Measurements from ENCODE around the gene VPREB3. TPM values are rescaled to one million over a fixed set of nuclear protein-coding genes. Genes with fewer than 3 reads are reported as not detected.

Gene VPREB3
- total RNA-seq, 1 donor from 2014 or later: not detected

- no peak overlapping the region for H3K4me3 ChIP-seq (ENCODE audit: low read depth, low read length)
- DNase-seq (ENCODE audit: low read depth): no peak
- TF ChIP-seq CTCF (conservative IDR thresholded peaks at IDR 0.05; ENCODE audit: low read depth, low read length): no peak
Observed at GRCh38 chr22:23763579-23763945, 9.3 kb upstream of the VPREB3 start.

GRCh38 chr22:23762842-23763578 lies 8.8 kb upstream of the VPREB3 start, which contains the start of gene C22orf15:
Gene C22orf15 (plus strand): TSS chr22:23762990. CDS start chr22:23763307, 317 bp downstream.
- H3K4me3 ChIP-seq (ENCODE audit: low read depth, low read length): no peak within 1 kb of the TSS
- no peak for TF ChIP-seq CTCF (conservative IDR thresholded peaks at IDR 0.05; ENCODE audit: low read depth, low read length)
- no peak for DNase-seq (ENCODE audit: low read depth)

- no peak for TF ChIP-seq CTCF (conservative IDR thresholded peaks at IDR 0.05; ENCODE audit: low read depth, low read length)
- H3K4me3 ChIP-seq (ENCODE audit: low read depth, low read length): no peak overlapping the region
- DNase-seq (ENCODE audit: low read depth): no peak
Observed at GRCh38 chr22:23760056-23760455, 5.8 kb upstream of the VPREB3 start.

GRCh38 chr22:23759566-23759965 lies 5.3 kb upstream of the VPREB3 start:
- no peak overlapping the region for H3K4me3 ChIP-seq (ENCODE audit: low read depth, low read length)
- DNase-seq (ENCODE audit: low read depth): no peak
- no peak for TF ChIP-seq CTCF (conservative IDR thresholded peaks at IDR 0.05; ENCODE audit: low read depth, low read length)

- no peak for TF ChIP-seq CTCF (conservative IDR thresholded peaks at IDR 0.05; ENCODE audit: low read depth, low read length)
- no peak overlapping the region for H3K4me3 ChIP-seq (ENCODE audit: low read depth, low read length)
- no peak for DNase-seq (ENCODE audit: low read depth)
Observed at GRCh38 chr22:23756891-23757290, 2.7 kb upstream of the VPREB3 start.

GRCh38 chr22:23755711-23756110 lies 1.5 kb upstream of the VPREB3 start:
- H3K4me3 ChIP-seq (ENCODE audit: low read depth, low read length): no peak overlapping the region
- TF ChIP-seq CTCF (conservative IDR thresholded peaks at IDR 0.05; ENCODE audit: low read depth, low read length): no peak
- no peak for DNase-seq (ENCODE audit: low read depth)

All from epithelial cell of proximal tubule (primary cell).